Ishikawa (cell line): ENCODE measurements around the gene SFT2D1.

Experiments
- CEBPB ChIP-seq: IDR thresholded peaks from 2 replicates; pipeline ENCODE4 v1.6.1; 2012
- CREB1 ChIP-seq: IDR thresholded peaks from 2 replicates; pipeline ENCODE4 v1.6.1; 2012; ENCODE audit warnings: low read depth
- EGR1 ChIP-seq: IDR thresholded peaks from 2 replicates; pipeline ENCODE4 v1.6.1; 2012
- EP300 ChIP-seq: IDR thresholded peaks from 2 replicates; pipeline ENCODE4 v1.6.1; 2012; ENCODE audit warnings: borderline replicate concordance
- FOXM1 ChIP-seq: IDR thresholded peaks from 2 replicates; pipeline ENCODE4 v1.6.1; 2012; ENCODE audit warnings: low read depth, borderline replicate concordance
- MAX ChIP-seq: IDR thresholded peaks from 2 replicates; pipeline ENCODE4 v1.6.1; 2012
- NFIC ChIP-seq: IDR thresholded peaks from 2 replicates; pipeline ENCODE4 v1.6.1; 2012
- RAD21 ChIP-seq: IDR thresholded peaks from 2 replicates; pipeline ENCODE4 v1.6.1; 2012; ENCODE audit warnings: low read depth
- REST ChIP-seq: IDR thresholded peaks from 2 replicates; pipeline ENCODE4 v1.6.1; 2012; ENCODE audit warnings: low read depth, mild to moderate bottlenecking
- TAF1 ChIP-seq: IDR thresholded peaks from 2 replicates; pipeline ENCODE4 v1.6.1; 2012; ENCODE audit warnings: low read depth, mild to moderate bottlenecking
- TCF12 ChIP-seq: IDR thresholded peaks from 2 replicates; pipeline ENCODE4 v1.6.1; 2012; ENCODE audit warnings: low read depth
- TEAD4 ChIP-seq: IDR thresholded peaks from 2 replicates; pipeline ENCODE4 v1.6.1; 2012
- USF1 ChIP-seq: IDR thresholded peaks from 2 replicates; pipeline ENCODE4 v1.6.1; 2012
- YY1 ChIP-seq: IDR thresholded peaks from 2 replicates; pipeline ENCODE4 v1.6.1; 2012; ENCODE audit warnings: low read depth

- TF ChIP-seq EP300 (no peak), TAF1 (no peak), YY1 (no peak), EGR1 (no peak), CEBPB (no peak), CREB1 (no peak), FOXM1 (no peak), USF1 (no peak), REST (no peak), TEAD4 (no peak), RAD21 (no peak), TCF12 (no peak), MAX (no peak), NFIC (no peak)
These were observed 9.5 kb upstream of the SFT2D1 start for GRCh38 chr6:166351715-166352285.
